ENCODE results near the gene PPP3CA.

- TF ChIP-seq CTCF (IDR thresholded peaks at IDR 0.05), result no peak
- TF ChIP-seq POLR2A (IDR thresholded peaks at IDR 0.05), result no peak
Measured at GRCh38 chr4:101128473-101128872, 218.9 kb downstream of the PPP3CA start.

Measured in right lobe of liver (tissue), 4 donors.